Pancreas (tissue), 10 donors: ENCODE measurements around the gene RPA1. TPM values are rescaled to one million over a fixed set of nuclear protein-coding genes. Genes with fewer than 3 reads are reported as not detected.
A peak's percentile ranks its signal among the peaks of the same experiment; 100 is the strongest.

Experiments
- ATAC-seq, 4 donors: fragments of 200-7000 bp; cut with Tn5 transposase; one replicate each; pipeline versions ENCODE4 v1.8.0 to v1.9.1; 2020; ENCODE audit warnings: mild to moderate bottlenecking in 4 of 4, moderate library complexity in 4 of 4
- DNase-seq, 6 donors: peaks; one replicate each; pipeline ENCODE4 v3.0.0-alpha.2; 2020
- FAIRE-seq: peaks from 2 replicates; lab custom pipeline; 2012; peaks lifted over from hg19 to GRCh38; lab: Jason Lieb, UNC
- H3K27ac ChIP-seq, 4 donors: fragments of 200-600 bp; sonication (generic); 1 replicate in 3 of 4; 2 replicates in 1 of 4; pipeline versions ENCODE4 v1.5.0 to v1.8.0; 2020
- H3K27me3 ChIP-seq, 4 donors: fragments of 200-600 bp; one replicate each; pipeline ENCODE4 v1.8.0; 2021
- H3K36me3 ChIP-seq, 3 donors: fragments of 200-600 bp; sonication (generic) in 1 of 3; one replicate each; pipeline versions ENCODE4 v1.5.0 to v1.8.0; 2020 to 2021
- H3K4me1 ChIP-seq, 3 donors: fragments of 200-600 bp; one replicate each; pipeline ENCODE4 v1.8.0; 2021
- H3K4me3 ChIP-seq, 4 donors: fragments of 200-600 bp; sonication (generic) in 2 of 4; one replicate each; pipeline versions ENCODE4 v1.5.0 to v1.8.0; 2020 to 2021
- H3K9me3 ChIP-seq, 4 donors: fragments of 200-600 bp; one replicate each; pipeline ENCODE4 v1.8.0; 2021
- CTCF ChIP-seq, 4 donors: fragments of 200-600 bp; sonication (generic) in 3 of 4; IDR thresholded peaks; one replicate each; pipeline versions ENCODE4 v1.5.0 to v1.8.0; 2021; ENCODE audit warnings: antibody characterized with exemption in 4 of 4
- WGBS, 2 donors: extraction: QIAGEN DNeasy Blood & Tissue Kit; methylation state at CpG; one replicate each; pipeline ENCODE4 v1.1.7; 2013; 5-methylcytosine and 5-hydroxymethylcytosine counted together
- intact Hi-C, 3 donors: fragments of 100-400 bp; cut with DNase I; formaldehyde crosslinking; loops; one replicate each; pipeline versions ENCODE4 v1.11.1 to v1.14.2; 2022
- polyA plus RNA-seq, 2 donors: library from polyadenylated mRNA; stranded (reverse); fragments of 200-250 nt; gene quantifications; one replicate each; pipeline ENCODE4 v1.2.3, GENCODE V29; 2013
- total RNA-seq, 6 donors: library from RNA; stranded (reverse); fragmentation: NEBNext Ultra II Directional in 4 of 6; extraction: Animal tissue kit (Norgen Biotek cat#: 25700) in 4 of 6; gene quantifications; one replicate each; pipeline versions ENCODE4 v1.2.1 to v1.2.4, GENCODE V29; 2021 to 2023
- donor health status: healthy with polysubstance abuse.
- donor health status: DM: no; HTN: no; CAD: no; lungs with moderate emphysema.
- donor health status: DM: no; HTN: no; CAD: no.
- donor health status: control.
- donor health status: control.
- donor health status: Bipolar disorder and iron deficiency.
- donor health status: DM: yes; HTN: yes; CAD: no.
- donor health status: DM: no; HTN: no; CAD: no.
- donor health status: DM: no; HTN: no; CAD: no.
- donor health status: DM: yes; HTN: yes; CAD: no.

The RPA1 gene
- total and polyA plus RNA-seq, 8 donors = 6.5 to 43.9 (median 36.1) TPM

DNA sequence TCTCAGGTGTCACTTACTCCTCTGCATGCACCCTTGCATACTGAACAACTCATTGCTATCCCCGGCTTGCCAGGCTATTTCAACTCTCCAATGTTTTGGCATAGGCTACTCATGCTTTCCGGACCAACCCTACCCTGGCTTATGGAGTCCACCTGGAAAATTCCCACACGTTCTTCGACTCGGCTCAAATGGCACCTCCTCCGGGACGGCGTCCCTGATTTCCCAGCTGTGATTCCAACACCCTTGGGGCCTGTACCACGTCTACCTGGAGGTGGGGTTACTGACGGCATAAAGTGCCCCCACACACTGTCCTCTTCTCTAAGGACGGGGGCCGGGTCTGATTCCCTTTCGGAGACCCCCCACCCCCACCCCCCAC, 601 bp upstream of the RPA1 start:
- TF ChIP-seq CTCF (IDR thresholded peaks at IDR 0.05) = no peak
- Histone ChIP-seq H3K36me3 (peaks cover 0 to 16% (median 0%) of the 10 kb centered on the region in 3 donors), H3K27ac (peak overlapping the region; percentile 77 to 84 (median 81)), H3K27me3 (no peaks in the 10 kb centered on the region), H3K4me3 (peak overlapping the region; percentile 65 to 86 (median 76)), H3K4me1 (peaks cover 0 to 9% (median 8%) of the 10 kb centered on the region in 3 donors), H3K9me3 (no peaks in the 10 kb centered on the region)
- 1% methylated on average over 13 of the region's 13 CpGs for WGBS, 2 donors
- DNase-seq (peak; percentile 47 to 75 (median 72)), ATAC-seq (peak; percentile 62 to 75 (median 74)), FAIRE-seq (no peak)
- intact Hi-C loops = no loop called here

- WGBS, 2 donors = 0% methylated on average over 11 of the region's 11 CpGs
- ATAC-seq = no peak
Measured at GRCh38 chr17:1830288-1830687, 483 bp downstream of the RPA1 start.

DNA sequence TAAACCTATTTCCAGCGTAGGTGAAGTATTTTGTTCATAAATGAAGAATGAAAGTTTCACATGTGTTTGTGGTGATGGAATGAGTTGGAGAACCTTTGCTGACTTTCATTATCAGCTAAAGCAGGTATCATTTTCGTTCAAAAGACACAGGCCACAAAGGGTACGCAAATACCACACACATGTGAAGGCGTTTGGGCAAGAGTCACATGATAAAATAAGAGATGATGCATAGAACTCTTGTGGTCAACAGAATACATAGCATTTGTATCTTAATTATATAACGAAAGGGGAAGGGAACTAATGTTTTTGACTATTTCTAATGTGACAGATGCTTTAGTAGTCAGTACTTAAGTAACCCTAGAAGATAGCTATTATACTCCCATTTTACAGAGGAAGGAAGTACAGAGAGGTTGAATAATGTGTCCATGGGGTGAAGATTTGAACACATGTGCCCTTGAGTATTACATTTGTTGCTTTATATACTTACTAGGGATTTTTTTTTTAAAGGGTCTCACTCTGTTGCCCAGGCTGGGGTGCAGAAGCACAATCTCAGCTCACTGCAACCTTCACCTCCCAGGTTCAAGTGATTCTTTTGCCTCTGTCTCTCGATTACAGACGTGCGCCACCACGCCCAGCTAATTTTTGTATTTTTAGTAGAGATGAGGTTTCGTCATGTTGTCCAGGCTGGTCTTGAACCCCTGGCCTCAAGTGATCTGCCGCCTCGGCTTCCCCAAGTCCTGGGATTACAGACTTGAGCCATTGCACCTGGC, 4.8 kb downstream of the RPA1 start:
- WGBS, 2 donors = 83 to 84% methylated on average over 12 of the region's 12 CpGs
- ATAC-seq = no peak
- no peak for FAIRE-seq

More at GRCh38 chr17:1830288-1830687, 483 bp downstream of the RPA1 start:
- Histone ChIP-seq H3K36me3 (peaks cover 0 to 16% (median 0%) of the 10 kb centered on the region in 3 donors), H3K27ac (peak overlapping the region; percentile 51 to 84 (median 80)), H3K27me3 (no peaks in the 10 kb centered on the region), H3K4me1 (peaks cover 0 to 9% (median 8%) of the 10 kb centered on the region in 3 donors), H3K9me3 (no peaks in the 10 kb centered on the region), H3K4me3 (peak overlapping the region; percentile 65 to 86 (median 76))
- TF ChIP-seq CTCF (IDR thresholded peaks at IDR 0.05) = no peak
- DNase-seq (no peak), FAIRE-seq (no peak)
- intact Hi-C loops = no loop called here

DNA sequence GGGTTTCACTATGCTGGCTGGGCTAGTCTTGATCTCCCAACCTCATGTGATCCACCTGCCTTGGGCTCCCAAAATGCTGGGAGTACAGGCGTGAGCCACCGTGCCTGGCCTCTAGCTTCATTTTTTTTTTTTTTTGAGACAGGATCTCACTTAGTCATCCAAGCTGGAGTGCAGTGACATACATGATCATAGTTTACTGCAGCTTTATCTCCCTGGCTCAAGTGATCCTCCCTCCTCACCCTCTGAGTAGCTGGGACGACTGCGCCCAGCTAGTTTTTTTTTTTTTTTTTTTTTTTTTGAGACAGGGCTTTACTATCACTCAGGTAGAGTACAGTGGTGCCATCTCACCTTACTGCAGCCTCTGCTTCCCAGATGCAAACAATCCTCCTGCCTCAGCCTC, 9.7 kb downstream of the RPA1 start:
- Histone ChIP-seq H3K4me1 (no peaks in the 10 kb centered on the region), H3K27ac (no peak overlapping the region), H3K4me3 (no peak overlapping the region), H3K9me3 (no peaks in the 10 kb centered on the region), H3K27me3 (no peaks in the 10 kb centered on the region), H3K36me3 (peaks cover 0 to 10% (median 7%) of the 10 kb centered on the region in 3 donors)
- TF ChIP-seq CTCF (IDR thresholded peaks at IDR 0.05) = no peak
- intact Hi-C loops = no loop called here
- ATAC-seq (no peak), DNase-seq (no peak), FAIRE-seq (no peak)
- 92 to 93% methylated on average over 4 of the region's 4 CpGs for WGBS, 2 donors

More for the DNA sequence above, 4.8 kb downstream of the RPA1 start:
- intact Hi-C loops = no loop called here
- Histone ChIP-seq H3K4me1 (peaks cover 0 to 9% (median 5%) of the 10 kb centered on the region in 3 donors), H3K9me3 (no peaks in the 10 kb centered on the region), H3K36me3 (no peaks in the 10 kb centered on the region), H3K4me3 (no peak overlapping the region), H3K27me3 (no peaks in the 10 kb centered on the region), H3K27ac (no peak overlapping the region)
- no peak for TF ChIP-seq CTCF (IDR thresholded peaks at IDR 0.05)
- DNase-seq = no peak

DNA sequence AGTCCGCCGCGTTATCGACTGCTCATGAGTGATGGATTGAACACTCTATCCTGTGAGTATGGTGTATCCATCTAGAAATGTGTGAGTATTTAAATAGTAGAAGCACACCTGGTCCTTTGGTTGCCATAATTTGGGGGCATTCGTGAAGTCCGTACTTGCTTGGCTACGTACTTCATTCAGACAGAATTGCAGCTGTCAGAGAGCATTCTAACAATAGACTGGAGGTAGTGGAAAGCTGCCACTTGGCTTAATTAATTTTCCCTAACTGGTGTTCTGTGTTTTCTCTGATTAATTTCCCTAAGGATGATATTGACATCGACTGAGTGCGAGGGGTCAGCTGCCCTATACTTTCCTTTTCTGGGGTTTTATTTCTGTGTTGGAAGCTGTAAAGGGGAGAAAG, 14.1 kb downstream of the RPA1 start:
- Histone ChIP-seq H3K9me3 (no peaks in the 10 kb centered on the region), H3K27ac (no peak overlapping the region), H3K27me3 (no peaks in the 10 kb centered on the region), H3K4me3 (no peak overlapping the region), H3K4me1 (no peaks in the 10 kb centered on the region), H3K36me3 (peaks cover 0 to 23% (median 11%) of the 10 kb centered on the region in 3 donors)
- WGBS, 2 donors = 90 to 93% methylated on average over 9 of the region's 9 CpGs
- TF ChIP-seq CTCF (IDR thresholded peaks at IDR 0.05) = no peak
- FAIRE-seq (no peak), ATAC-seq (no peak), DNase-seq (no peak)
- intact Hi-C loops = no loop called here
